H9 (cell line): ENCODE data around the gene HIGD2A. TPM values are rescaled to one million over a fixed set of nuclear protein-coding genes. Genes with fewer than 3 reads are reported as not detected.
A peak's percentile ranks its signal among the peaks of the same experiment; 100 is the strongest.

Experiments
- DNase-seq: peaks from one replicate; pipeline ENCODE4 v3.0.0-alpha.2; 2017
- H2AFZ ChIP-seq: one replicate; pipeline ENCODE4 v1.6.1; 2013; ENCODE audit warnings: mild to moderate bottlenecking, low read length, control low read depth, moderate library complexity
- H2AK5ac ChIP-seq: 2 replicates; pipeline ENCODE4 v1.6.1; 2013; ENCODE audit warnings: low read length, control low read depth, mixed read lengths; ENCODE audit not compliant: insufficient read length
- H2BK120ac ChIP-seq: one replicate; pipeline ENCODE4 v1.6.1; 2013; ENCODE audit warnings: low read depth, mild to moderate bottlenecking, low read length, control low read depth, inconsistent platforms; ENCODE audit not compliant: poor library complexity, severe bottlenecking
- H2BK12ac ChIP-seq: 2 replicates; pipeline ENCODE4 v1.6.1; 2013; ENCODE audit warnings: low read length, control low read depth, mixed read lengths, low read depth; ENCODE audit not compliant: insufficient read length
- H2BK15ac ChIP-seq: 2 replicates; pipeline ENCODE4 v1.6.1; 2013; ENCODE audit warnings: low read depth, low read length, control low read depth
- H2BK20ac ChIP-seq: one replicate; pipeline ENCODE4 v1.6.1; 2013; ENCODE audit warnings: low read depth, mild to moderate bottlenecking, low read length, control low read depth, inconsistent platforms; ENCODE audit not compliant: poor library complexity, severe bottlenecking
- H2BK5ac ChIP-seq: 2 replicates; pipeline ENCODE4 v1.6.1; 2013; ENCODE audit warnings: low read length, control low read depth, mixed read lengths; ENCODE audit not compliant: insufficient read length
- H3K14ac ChIP-seq: 2 replicates; pipeline ENCODE4 v1.6.1; 2013; ENCODE audit warnings: low read length, control low read depth; ENCODE audit not compliant: insufficient read depth
- H3K18ac ChIP-seq: 2 replicates; pipeline ENCODE4 v1.6.1; 2013; ENCODE audit warnings: low read depth, mild to moderate bottlenecking, mixed read lengths, low read length, control low read depth; ENCODE audit not compliant: insufficient read length
- H3K23ac ChIP-seq: 2 replicates; pipeline ENCODE4 v1.6.1; 2013; ENCODE audit warnings: low read length, control low read depth, mixed read lengths, low read depth; ENCODE audit not compliant: insufficient read length
- H3K23me2 ChIP-seq: 2 replicates; pipeline ENCODE4 v1.6.1; 2013; ENCODE audit warnings: low read depth, mild to moderate bottlenecking, mixed read lengths, low read length, control low read depth; ENCODE audit not compliant: insufficient read length, poor library complexity, severe bottlenecking
- H3K27ac ChIP-seq: 2 replicates; pipeline ENCODE4 v1.5.1; 2013; ENCODE audit warnings: low read length, control low read depth, mixed read lengths, low read depth; ENCODE audit not compliant: insufficient read length
- H3K27me3 ChIP-seq: 2 replicates; pipeline ENCODE4 v1.6.1; 2013; ENCODE audit warnings: low read length, control low read depth, inconsistent platforms; ENCODE audit not compliant: insufficient read depth
- H3K4ac ChIP-seq: 2 replicates; pipeline ENCODE4 v1.6.1; 2013; ENCODE audit warnings: low read depth, mild to moderate bottlenecking, control low read depth, inconsistent platforms, low read length, moderate library complexity
- H3K4me1 ChIP-seq: 2 replicates; pipeline ENCODE4 v1.6.1; 2013; ENCODE audit warnings: low read length, control low read depth, inconsistent platforms; ENCODE audit not compliant: insufficient read depth
- H3K4me2 ChIP-seq: 2 replicates; pipeline ENCODE4 v1.6.1; 2013; ENCODE audit warnings: low read length, control low read depth, mixed read lengths; ENCODE audit not compliant: insufficient read length, insufficient read depth
- H3K56ac ChIP-seq: 2 replicates; pipeline ENCODE4 v1.6.1; 2013; ENCODE audit warnings: low read depth, mild to moderate bottlenecking, mixed read lengths, low read length, control low read depth; ENCODE audit not compliant: insufficient read length
- H3K79me1 ChIP-seq: 2 replicates; pipeline ENCODE4 v1.6.1; 2013; ENCODE audit warnings: low read depth, mild to moderate bottlenecking, moderate library complexity, low read length, control low read depth, inconsistent platforms; ENCODE audit not compliant: insufficient read depth, poor library complexity, severe bottlenecking
- H3K79me2 ChIP-seq: 2 replicates; pipeline ENCODE4 v1.6.1; 2013; ENCODE audit warnings: low read length, control low read depth, inconsistent platforms; ENCODE audit not compliant: insufficient read depth
- H3K9ac ChIP-seq: 2 replicates; pipeline ENCODE4 v1.6.1; 2013; ENCODE audit warnings: low read length, control low read depth, mixed read lengths; ENCODE audit not compliant: insufficient read length; ENCODE audit errors: extremely low read depth
- H3K9me3 ChIP-seq: one replicate; pipeline ENCODE4 v1.6.1; 2013; ENCODE audit warnings: low read depth, low read length, inconsistent platforms; ENCODE audit not compliant: control insufficient read depth
- H3T11ph ChIP-seq: one replicate; pipeline ENCODE4 v1.6.1; 2013; ENCODE audit warnings: mild to moderate bottlenecking, low read length, control low read depth, inconsistent platforms
- H4K20me1 ChIP-seq: one replicate; pipeline ENCODE4 v1.6.1; 2013; ENCODE audit not compliant: control insufficient read depth, insufficient read length, insufficient read depth
- H4K5ac ChIP-seq: 2 replicates; pipeline ENCODE4 v1.6.1; 2013; ENCODE audit warnings: low read depth, mild to moderate bottlenecking, mixed read lengths, low read length, control low read depth; ENCODE audit not compliant: insufficient read length
- H4K8ac ChIP-seq: replicated peaks from 2 replicates; pipeline ENCODE4 v1.6.1; 2013; ENCODE audit warnings: low read length, control low read depth, mixed read lengths, low read depth; ENCODE audit not compliant: insufficient read length
- H4K91ac ChIP-seq: 2 replicates; pipeline ENCODE4 v1.6.1; 2013; ENCODE audit warnings: low read depth, mild to moderate bottlenecking, moderate library complexity, mixed read lengths, low read length, control low read depth; ENCODE audit not compliant: insufficient read length
- H3K27ac Mint-ChIP-seq, 3 experiments: 2 replicates in 2 of 3; 3 replicates in 1 of 3; pipeline ENCODE4 v1.8.0; 2020 to 2021; ENCODE audit warnings: mixed read lengths in 3 of 3, mild to moderate bottlenecking in 1 of 3, moderate library complexity in 1 of 3
- H3K27me3 Mint-ChIP-seq: 2 replicates; pipeline ENCODE4 v1.8.0; 2021; ENCODE audit warnings: low read depth, mild to moderate bottlenecking, moderate library complexity, mixed read lengths
- H3K36me3 Mint-ChIP-seq, 3 experiments: 2 replicates in 2 of 3; 3 replicates in 1 of 3; pipeline ENCODE4 v1.8.0; 2020 to 2021; ENCODE audit warnings: low read depth in 3 of 3, mixed read lengths in 3 of 3; ENCODE audit not compliant: insufficient read depth in 1 of 3
- H3K4me1 Mint-ChIP-seq, 2 experiments: 2 replicates each; pipeline ENCODE4 v1.8.0; 2020; ENCODE audit warnings: mixed read lengths in 2 of 2
- H3K4me3 Mint-ChIP-seq, 2 experiments: 2 replicates in 1 of 2; 3 replicates in 1 of 2; pipeline ENCODE4 v1.8.0; 2020 to 2021; ENCODE audit warnings: mild to moderate bottlenecking in 2 of 2, mixed read lengths in 2 of 2, moderate library complexity in 1 of 2
- H3K9me3 Mint-ChIP-seq, 2 experiments: 2 replicates in 1 of 2; 3 replicates in 1 of 2; pipeline ENCODE4 v1.8.0; 2020; ENCODE audit warnings: mild to moderate bottlenecking in 2 of 2, mixed read lengths in 2 of 2, moderate library complexity in 1 of 2
- WGBS: extraction: QIAGEN DNeasy Blood & Tissue Kit; methylation state at CpG from one replicate; pipeline ENCODE4 v1.1.7; 2013; ENCODE audit warnings: missing lambda C conversion rate, low lambda C conversion rate, mixed read lengths; ENCODE audit not compliant: insufficient read length; ENCODE audit errors: extremely low coverage; 5-methylcytosine and 5-hydroxymethylcytosine counted together
- total RNA-seq: library from RNA; stranded (reverse); gene quantifications from 2 replicates; pipeline ENCODE4 v1.2.1, GENCODE V29; 2021
- TF ChIP-seq, protein P1 (sequence below): fragments of 200-600 bp; sonication (generic); conservative IDR thresholded peaks from 3 replicates; pipeline ENCODE4 v1.8.0; 2021; ENCODE audit warnings: antibody characterized with exemption, mild to moderate bottlenecking

The HIGD2A gene
- total RNA-seq, 1 experiment from 2014 or later: 92.3 TPM

DNA sequence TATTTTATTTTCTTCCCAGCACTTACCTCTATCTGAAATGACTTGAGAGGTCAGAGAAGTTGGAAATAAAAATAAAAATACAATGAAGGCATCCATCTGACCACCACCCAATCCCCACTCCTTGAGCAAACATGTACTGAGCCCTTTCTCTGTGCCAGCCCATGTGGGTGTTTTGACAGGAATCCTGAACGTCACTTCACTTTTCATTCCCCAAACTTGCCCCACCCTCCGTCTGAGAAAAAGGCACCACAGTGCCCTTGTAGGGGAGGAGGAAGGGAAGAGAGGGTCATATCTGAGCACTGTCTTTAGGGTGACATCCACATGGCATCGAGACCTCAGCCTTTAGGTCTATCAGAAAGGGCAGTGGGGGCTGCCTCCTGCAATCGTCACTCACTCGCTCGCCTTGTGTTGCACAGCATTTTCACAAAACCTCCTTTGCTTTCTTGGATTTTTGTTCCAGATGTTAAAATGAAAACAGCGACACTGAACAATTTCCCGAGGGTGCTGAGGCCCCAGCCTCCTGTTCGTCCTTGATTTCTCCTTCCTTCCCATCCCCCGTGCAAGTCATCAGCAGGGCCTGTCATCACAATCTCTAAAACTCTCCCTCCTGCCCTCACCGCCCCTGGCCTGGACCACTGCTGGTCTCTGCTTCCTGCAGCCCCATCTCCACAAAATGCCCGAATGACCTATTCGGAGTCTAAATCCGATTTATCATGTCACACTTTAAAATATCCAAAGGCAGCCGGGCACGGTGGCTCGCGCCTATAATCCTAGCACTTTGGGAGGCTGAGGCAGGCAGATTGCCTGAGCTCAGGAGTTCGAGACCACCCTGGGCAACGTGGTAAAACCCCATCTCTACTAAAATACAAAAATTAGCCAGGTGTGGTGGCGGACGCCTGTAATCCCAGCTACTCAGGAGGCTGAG lies 13.0 kb downstream of the HIGD2A start:
- H2BK15ac ChIP-seq: no peak overlapping the region
- no peak overlapping the region for H3K23ac ChIP-seq
- H3K79me2 ChIP-seq: no peaks in the 10 kb centered on the region
- no peak overlapping the region for H3K4me2 ChIP-seq
- no peaks in the 10 kb centered on the region for H3K4me1 ChIP-seq
- H3K4me1 Mint-ChIP-seq: peaks cover 10 to 12% of the 10 kb centered on the region in 2 experiments
- no peak overlapping the region for H3K14ac ChIP-seq
- TF ChIP-seq, protein P1, sequence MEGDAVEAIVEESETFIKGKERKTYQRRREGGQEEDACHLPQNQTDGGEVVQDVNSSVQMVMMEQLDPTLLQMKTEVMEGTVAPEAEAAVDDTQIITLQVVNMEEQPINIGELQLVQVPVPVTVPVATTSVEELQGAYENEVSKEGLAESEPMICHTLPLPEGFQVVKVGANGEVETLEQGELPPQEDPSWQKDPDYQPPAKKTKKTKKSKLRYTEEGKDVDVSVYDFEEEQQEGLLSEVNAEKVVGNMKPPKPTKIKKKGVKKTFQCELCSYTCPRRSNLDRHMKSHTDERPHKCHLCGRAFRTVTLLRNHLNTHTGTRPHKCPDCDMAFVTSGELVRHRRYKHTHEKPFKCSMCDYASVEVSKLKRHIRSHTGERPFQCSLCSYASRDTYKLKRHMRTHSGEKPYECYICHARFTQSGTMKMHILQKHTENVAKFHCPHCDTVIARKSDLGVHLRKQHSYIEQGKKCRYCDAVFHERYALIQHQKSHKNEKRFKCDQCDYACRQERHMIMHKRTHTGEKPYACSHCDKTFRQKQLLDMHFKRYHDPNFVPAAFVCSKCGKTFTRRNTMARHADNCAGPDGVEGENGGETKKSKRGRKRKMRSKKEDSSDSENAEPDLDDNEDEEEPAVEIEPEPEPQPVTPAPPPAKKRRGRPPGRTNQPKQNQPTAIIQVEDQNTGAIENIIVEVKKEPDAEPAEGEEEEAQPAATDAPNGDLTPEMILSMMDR: no peak
- peaks cover 2% of the 10 kb centered on the region; the same call in 1 of the 2 replicates for H3K27me3 Mint-ChIP-seq
- H2AK5ac ChIP-seq: no peak overlapping the region
- H2AFZ ChIP-seq: no peak overlapping the region
- no peak overlapping the region for H2BK12ac ChIP-seq
- peaks cover 0 to 2% (median 0%) of the 10 kb centered on the region in 3 experiments; a peak in 2 of 7 replicates for H3K36me3 Mint-ChIP-seq
- H3K4me3 Mint-ChIP-seq: no peak overlapping the region
- H2BK120ac ChIP-seq: no peak overlapping the region
- no peak overlapping the region for H4K8ac ChIP-seq
- no peak overlapping the region for H4K91ac ChIP-seq
- no peak overlapping the region for H2BK20ac ChIP-seq
- H4K5ac ChIP-seq: no peak overlapping the region
- H3K4ac ChIP-seq: no peak overlapping the region
- H4K20me1 ChIP-seq: no peaks in the 10 kb centered on the region
- H3K9me3 Mint-ChIP-seq: no peaks in the 10 kb centered on the region
- no peak overlapping the region for H2BK5ac ChIP-seq
- H3K9me3 ChIP-seq: no peaks in the 10 kb centered on the region
- no peak for DNase-seq
- H3K27me3 ChIP-seq: no peaks in the 10 kb centered on the region
- H3K79me1 ChIP-seq: no peaks in the 10 kb centered on the region
- H3K18ac ChIP-seq: no peak overlapping the region
- H3K23me2 ChIP-seq: no peaks in the 10 kb centered on the region
- no peak overlapping the region for H3K9ac ChIP-seq
- no peak overlapping the region for H3T11ph ChIP-seq
- peak overlapping the region in 1 of 3 experiments; percentile 65; a peak in 1 of 7 replicates for H3K27ac Mint-ChIP-seq
- no CpG with 5 or more reads among the region's 22 CpGs for WGBS
- no peak overlapping the region for H3K27ac ChIP-seq
- H3K56ac ChIP-seq: peak overlapping the region; percentile 18
